Skin epidermis (tissue), 12 donors: ENCODE data around the gene SLC6A6.

Source experiments
- H3K27ac ChIP-seq, 21 experiments: fragments of 200-600 bp; sonication (generic) in 11 of 21; one replicate each; pipeline ENCODE4 v1.5.0; 2020; ENCODE audit warnings: mild to moderate bottlenecking in 3 of 21, inconsistent platforms in 2 of 21, moderate library complexity in 2 of 21
- H3K4me3 ChIP-seq, 7 experiments: fragments of 200-600 bp; sonication (generic) in 2 of 7; one replicate each; pipeline ENCODE4 v1.5.0; 2020; ENCODE audit warnings: inconsistent platforms in 2 of 7, mild to moderate bottlenecking in 2 of 7, moderate library complexity in 1 of 7

The SLC6A6 gene

DNA sequence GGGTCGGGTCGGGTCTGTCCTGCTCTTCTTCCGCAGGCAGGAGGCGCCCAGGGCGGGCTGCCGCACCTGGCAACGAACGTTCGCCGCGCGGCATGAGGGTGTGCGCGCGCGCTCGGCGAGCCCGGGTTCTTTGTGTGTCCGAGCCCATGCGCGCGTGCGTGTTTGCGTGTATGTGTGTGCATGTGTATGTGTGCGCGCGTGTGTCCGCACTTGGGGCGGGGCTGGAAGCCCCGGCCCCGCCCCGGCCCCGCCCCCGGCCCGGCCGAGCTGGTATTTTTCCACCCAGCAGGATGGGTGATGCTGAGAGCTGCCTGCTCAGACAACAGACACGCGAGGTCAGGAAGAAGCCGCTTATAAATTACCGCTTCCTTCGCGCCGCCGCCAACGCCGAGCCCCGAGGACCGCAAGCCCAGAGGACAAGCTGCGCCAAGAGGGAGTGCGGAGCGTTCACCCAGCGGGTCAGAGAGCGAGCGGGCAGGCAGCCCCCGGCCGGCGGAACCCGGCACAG lies at the start of gene SLC6A6:
Gene SLC6A6, plus strand, starts transcription at position 303 of the 508 bp plus-strand sequence. CDS start 41,029 bp downstream, outside the sequence.
- Histone ChIP-seq H3K4me3 (peak within 1 kb of the TSS; percentile 55 to 84 (median 65)), H3K27ac (peak within 1 kb of the TSS; percentile 31 to 98 (median 90))

DNA sequence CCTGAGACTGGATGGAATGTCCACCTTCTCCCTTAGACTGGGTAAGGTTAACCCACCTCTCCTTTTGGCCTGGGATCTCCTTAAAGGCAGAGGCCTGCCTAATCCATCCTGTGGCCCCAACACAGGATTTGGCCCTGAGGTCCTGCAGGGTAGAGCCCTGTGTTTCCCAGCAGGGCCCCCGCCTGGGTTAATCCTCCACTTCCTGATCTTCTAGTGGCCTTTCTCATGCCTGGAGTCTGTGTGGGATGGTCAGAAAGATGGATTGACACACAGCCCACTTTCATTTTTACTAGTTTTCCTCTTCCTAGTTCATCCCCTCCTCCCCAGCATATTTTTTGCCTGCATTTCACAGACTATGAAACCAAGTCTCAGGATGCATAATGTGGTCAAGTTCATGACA lies 48.9 kb upstream of the SLC6A6 start:
- Histone ChIP-seq H3K4me3 (no peak overlapping the region), H3K27ac (no peak overlapping the region)

- H3K27ac ChIP-seq: peak overlapping the region in 1 of 21 experiments; percentile 55
- no peak overlapping the region for H3K4me3 ChIP-seq
Measured at GRCh38 chr3:14357463-14357862, 44.9 kb upstream of the SLC6A6 start.

DNA sequence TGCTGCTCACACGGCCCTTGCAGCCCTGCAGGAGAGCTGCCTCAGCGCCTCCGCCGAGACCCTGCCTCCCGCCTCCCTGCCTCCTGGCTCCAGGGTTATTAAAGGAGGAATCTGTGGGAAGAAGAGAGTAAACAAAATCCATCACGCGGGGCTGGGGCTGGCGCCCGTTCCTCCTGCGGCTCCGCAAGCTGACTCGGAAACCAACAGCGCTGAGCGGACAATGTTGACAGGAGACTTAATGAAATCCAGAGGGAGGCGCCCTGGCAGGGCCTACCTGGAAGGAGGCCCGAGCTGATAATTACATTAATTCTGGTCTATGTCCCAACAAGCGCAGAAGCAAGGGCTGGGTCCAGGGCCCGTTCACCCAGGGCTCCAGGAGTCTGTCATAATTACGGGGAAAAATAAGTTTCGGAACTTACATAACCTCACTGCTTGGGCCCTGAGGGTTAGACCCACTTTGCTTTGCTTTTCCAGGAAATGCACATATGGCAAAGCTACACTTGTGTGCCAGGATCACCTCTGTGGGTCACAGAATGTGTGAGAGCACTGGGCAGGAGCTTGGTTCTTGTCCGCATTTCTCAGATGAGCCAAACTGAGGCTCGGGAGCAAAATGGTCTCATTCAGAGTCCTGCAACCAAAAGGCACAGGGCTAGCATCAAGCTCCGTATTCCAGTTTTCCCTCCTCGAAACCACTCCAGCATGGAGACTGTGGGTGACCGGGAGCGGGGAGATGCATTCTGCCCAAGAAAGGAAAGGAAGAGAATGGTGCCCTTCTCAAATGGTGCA lies 43.8 kb upstream of the SLC6A6 start:
- Histone ChIP-seq H3K27ac (peak overlapping the region in 6 of 21 experiments; percentile 9 to 66 (median 34)), H3K4me3 (no peak overlapping the region)

DNA sequence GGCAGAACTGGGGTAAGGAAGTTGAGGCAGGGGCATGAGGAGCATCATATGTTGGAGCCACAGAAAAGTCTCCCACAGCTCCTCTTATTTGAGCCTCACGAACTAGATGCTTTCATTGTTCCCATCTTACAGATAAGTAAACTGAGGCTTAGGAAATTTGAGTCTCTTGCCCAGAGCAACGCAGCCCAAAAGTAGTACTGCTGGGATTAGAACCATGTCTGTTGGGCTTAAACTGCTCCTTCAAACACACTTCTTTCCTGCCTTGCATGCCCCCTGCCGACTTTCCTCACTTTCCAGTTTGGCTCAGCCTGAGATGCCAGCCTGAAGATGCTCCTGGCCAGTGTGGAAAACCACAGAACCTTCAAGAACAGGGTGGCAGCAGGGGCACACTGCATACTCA lies 43.1 kb upstream of the SLC6A6 start:
- Histone ChIP-seq H3K4me3 (no peak overlapping the region), H3K27ac (peak overlapping the region in 2 of 21 experiments; percentile 31 to 53)

DNA sequence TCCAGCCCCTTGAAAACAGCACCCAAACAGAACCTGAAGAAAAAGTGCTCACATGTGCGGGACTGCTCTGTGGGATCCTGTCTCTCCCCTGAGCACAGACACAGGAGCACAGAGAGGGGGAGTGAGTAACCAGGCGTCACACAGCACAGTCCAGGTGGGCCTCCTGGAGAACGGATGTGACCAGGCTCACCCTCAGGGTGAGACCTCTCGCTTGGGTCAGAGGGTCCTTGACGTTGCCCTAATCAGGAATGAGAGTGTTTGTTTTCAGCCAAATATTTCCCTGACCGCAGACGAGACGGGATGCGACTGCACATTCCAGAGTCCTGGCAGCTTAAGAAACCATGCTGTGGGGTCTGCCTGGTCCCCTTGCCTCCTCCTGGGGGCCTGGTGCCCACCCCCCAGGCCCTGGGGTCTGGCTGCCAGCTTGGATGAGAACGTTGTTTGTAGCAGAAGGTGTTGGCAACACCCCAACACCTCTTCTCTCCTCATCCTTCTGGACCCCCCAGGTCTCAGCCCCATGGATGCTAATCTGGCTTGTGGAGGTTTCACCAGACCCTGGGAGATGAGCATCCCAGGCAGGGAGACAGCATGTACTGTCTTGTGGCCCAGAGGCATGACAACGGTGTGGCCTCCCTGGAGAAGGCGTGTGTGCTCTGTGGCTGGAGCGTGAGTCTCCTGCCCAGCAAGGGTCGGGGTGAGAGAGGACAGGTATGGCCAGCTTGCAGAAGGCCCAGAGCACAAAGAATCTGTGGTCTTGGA lies 42.1 kb upstream of the SLC6A6 start:
- Histone ChIP-seq H3K27ac (peak overlapping the region in 2 of 21 experiments; percentile 7 to 53), H3K4me3 (no peak overlapping the region)

DNA sequence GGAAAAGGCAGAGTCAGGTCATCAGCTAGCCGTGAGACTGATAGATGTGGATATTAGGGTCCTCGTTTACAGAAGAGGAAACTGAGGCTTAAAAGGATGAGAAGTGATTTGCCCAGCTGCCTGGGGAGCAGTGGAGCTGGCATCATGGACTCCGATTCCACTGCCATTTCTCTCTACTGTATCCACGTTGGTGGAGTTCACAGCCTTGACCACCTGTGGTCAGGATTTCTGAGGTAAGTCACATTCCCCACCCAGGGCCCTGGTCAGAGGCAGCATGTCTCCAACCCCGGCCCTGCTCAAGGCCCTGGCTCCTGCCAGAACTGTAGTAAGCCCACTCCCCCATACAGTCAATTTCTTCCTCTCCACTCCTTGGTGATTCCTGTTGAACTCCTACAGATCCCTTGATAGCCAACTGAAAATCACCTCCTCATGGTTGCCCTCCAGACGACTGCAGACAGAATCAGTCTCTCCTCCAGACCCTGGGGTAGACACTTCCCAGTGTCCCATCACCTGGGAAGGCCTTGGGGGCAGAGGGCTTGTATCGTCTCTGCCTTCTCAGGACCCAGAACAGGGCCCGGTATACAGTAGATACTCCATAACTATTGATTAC lies 41.2 kb upstream of the SLC6A6 start:
- Histone ChIP-seq H3K4me3 (no peak overlapping the region), H3K27ac (peak overlapping the region in 2 of 21 experiments; percentile 7 to 38)

- Histone ChIP-seq H3K27ac (no peak overlapping the region), H3K4me3 (no peak overlapping the region)
Measured at GRCh38 chr3:14362890-14363289, 39.5 kb upstream of the SLC6A6 start.

DNA sequence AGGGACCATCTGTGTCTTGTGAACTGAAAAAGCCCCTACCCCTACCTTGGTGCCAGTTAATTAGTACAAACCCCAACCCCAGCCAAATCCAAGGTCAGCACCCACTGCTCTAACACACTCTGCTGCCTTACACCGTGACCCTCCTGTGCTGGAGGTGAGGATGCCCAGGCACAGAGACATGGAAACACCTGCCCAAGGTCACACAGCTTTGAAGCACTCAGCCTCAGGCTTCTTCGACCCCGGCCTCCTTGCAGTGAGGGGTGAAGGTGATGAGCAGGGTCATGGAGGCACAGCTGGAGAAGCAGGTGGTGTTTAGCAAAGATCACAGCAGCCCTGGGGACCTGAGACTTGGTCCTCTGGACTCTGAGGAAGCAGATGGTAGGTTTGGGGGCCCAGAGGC lies 39.0 kb upstream of the SLC6A6 start:
- H3K27ac ChIP-seq: no peak overlapping the region
- H3K4me3 ChIP-seq: no peak overlapping the region

DNA sequence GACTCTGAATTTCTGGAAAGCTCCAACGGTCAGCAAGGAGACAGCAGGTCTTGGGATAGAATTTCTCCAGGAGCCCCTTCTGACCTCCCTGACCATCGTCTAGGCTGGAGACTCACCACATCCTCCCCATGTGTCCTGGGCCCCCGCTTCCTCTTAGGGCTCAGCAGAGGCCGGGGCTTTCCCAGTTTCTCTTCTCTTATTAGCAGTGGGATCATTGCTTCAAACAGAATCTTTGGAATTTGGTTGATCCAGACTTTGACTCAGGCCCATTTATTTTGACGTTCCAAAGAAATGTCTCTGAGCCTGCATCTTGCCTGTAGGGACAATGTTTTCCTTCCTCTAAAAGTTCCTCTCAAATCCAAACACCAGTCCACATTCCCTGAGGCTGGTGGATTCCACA lies 38.4 kb upstream of the SLC6A6 start:
- Histone ChIP-seq H3K4me3 (no peak overlapping the region), H3K27ac (no peak overlapping the region)

GRCh38 chr3:14364580-14365292 lies 37.7 kb upstream of the SLC6A6 start:
- no peak overlapping the region for H3K4me3 ChIP-seq
- H3K27ac ChIP-seq: no peak overlapping the region

DNA sequence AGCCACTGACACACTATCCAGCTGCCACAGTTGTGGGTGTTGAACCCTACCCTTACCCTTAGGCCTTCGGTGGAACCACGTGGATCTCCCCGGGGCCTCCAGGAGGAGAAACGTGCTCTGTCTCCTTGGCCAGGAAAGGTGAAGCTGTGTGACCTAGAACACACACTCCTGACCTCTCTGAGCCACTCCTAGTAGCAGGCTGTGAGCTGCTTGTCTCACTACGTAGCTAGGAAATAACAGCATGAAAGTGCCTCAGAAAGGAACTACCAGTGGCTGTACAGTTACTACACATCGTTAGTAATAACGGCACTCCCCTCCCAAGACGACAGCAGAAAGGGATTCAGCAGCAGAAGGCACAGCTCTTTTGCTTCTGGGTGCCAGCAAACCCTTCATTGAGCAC lies 36.2 kb upstream of the SLC6A6 start:
- Histone ChIP-seq H3K27ac (peak overlapping the region in 1 of 21 experiments; percentile 42), H3K4me3 (no peak overlapping the region)

GRCh38 chr3:14366915-14367823 lies 35.2 kb upstream of the SLC6A6 start:
- Histone ChIP-seq H3K4me3 (no peak overlapping the region), H3K27ac (no peak overlapping the region)

GRCh38 chr3:14368146-14368545 lies 34.3 kb upstream of the SLC6A6 start:
- Histone ChIP-seq H3K27ac (no peak overlapping the region), H3K4me3 (no peak overlapping the region)

DNA sequence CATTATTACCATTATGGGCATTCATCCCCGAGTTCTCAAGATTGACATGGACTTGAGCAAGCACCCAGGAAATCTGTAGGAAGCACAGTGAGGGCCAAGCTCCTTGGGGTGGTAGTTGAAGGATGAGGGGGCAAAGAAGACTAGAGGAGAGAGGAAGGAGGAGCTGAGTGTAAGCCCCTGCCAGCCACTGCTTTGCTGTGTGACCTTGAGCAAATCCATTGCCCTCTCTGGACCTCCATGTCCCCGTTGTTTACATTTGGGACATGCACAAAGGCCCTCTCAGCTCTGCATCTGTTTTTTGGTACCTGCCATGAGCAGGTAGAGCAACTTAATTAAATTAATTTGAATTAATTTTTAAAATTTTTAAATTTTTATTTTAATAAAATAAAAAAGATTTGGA lies 33.5 kb upstream of the SLC6A6 start:
- Histone ChIP-seq H3K4me3 (no peak overlapping the region), H3K27ac (no peak overlapping the region)

- H3K27ac ChIP-seq: peak overlapping the region in 4 of 21 experiments; percentile 16 to 67 (median 48)
- H3K4me3 ChIP-seq: no peak overlapping the region
Measured at GRCh38 chr3:14369675-14370669, 32.4 kb upstream of the SLC6A6 start.
